Uterus (tissue), 2 donors: ENCODE data around the gene PDGFC.

Experiments used
- CTCF ChIP-seq, 4 experiments: fragments of 200-600 bp in 2 of 4; fragments of 450-650 bp in 2 of 4; sonication (generic) in 2 of 4; IDR thresholded peaks; one replicate each; pipeline ENCODE4 v1.5.1; 2016 to 2019; ENCODE audit warnings: antibody characterized with exemption in 4 of 4, mild to moderate bottlenecking in 2 of 4, moderate library complexity in 1 of 4
- POLR2A ChIP-seq, 2 donors: fragments of 450-650 bp; IDR thresholded peaks; one replicate each; pipeline ENCODE4 v1.6.1; 2016; ENCODE audit warnings: antibody characterized with exemption in 2 of 2, mild to moderate bottlenecking in 1 of 2, moderate library complexity in 1 of 2

DNA sequence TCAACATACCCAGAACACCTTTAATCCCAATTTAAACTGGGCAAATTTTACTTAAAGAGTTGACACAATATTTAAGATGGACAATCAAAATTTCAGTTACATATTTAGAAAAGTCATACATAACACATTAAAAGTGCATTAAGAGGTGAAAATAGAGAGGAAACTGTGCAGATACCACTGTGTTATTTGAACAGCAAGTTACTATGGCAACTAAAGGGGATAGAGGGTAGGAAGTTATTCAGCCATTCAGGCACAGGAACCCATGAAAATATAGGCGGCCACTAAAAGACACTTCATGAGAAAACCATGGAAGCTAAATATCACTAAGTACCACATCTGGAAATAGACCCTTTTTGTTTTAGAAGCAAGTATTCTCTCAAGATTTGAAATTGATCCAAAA, 75.1 kb downstream of the PDGFC start:
- TF ChIP-seq CTCF (IDR thresholded peaks at IDR 0.05) (no peak), POLR2A (IDR thresholded peaks at IDR 0.05) (no peak)
